ENCODE results near the gene DPH7. TPM values are rescaled to one million over a fixed set of nuclear protein-coding genes. Genes with fewer than 3 reads are reported as not detected.
"Not testable (repeated sequence)": the region's sequence is repeated elsewhere in the genome, so short reads cannot be mapped to it uniquely, and the experiment has no call there.

DPH7 gene
- total RNA-seq, 2 experiments from 2014 or later: 31.9 to 34.2 TPM

GRCh38 chr9:137514691-137515337 is 63.9 kb downstream of the DPH7 start:
- DNase-seq: no peak
- ChIA-PET POLR2A (no interaction called here), CTCF (no interaction called here)

GRCh38 chr9:137513801-137514570 is 64.7 kb downstream of the DPH7 start:
- CTCF ChIA-PET: not testable (repeated sequence)

More at GRCh38 chr9:137514691-137515337, 63.9 kb downstream of the DPH7 start:
- Mint-ChIP-seq H3K27me3 (no peaks in the 10 kb centered on the region), H3K4me3 (no peak overlapping the region), H3K36me3 (ENCODE audit: low read depth) (no peaks in the 10 kb centered on the region), H3K9me3 (no peaks in the 10 kb centered on the region), H3K27ac (no peak overlapping the region), H3K4me1 (peaks cover 4% of the 10 kb centered on the region)

GRCh38 chr9:137513136-137513535 is 65.6 kb downstream of the DPH7 start:
- CTCF ChIA-PET: interaction anchor here (0.6 kb wide), 1 partner anchor 10 kb away, joined by 3 read pairs; no protein-coding TSS in a partner anchor
- H3K27ac Mint-ChIP-seq; POLR2A ChIA-PET; H3K4me3 Mint-ChIP-seq; DNase-seq; H3K36me3 Mint-ChIP-seq (ENCODE audit: low read depth); H3K9me3 Mint-ChIP-seq; H3K27me3 Mint-ChIP-seq; H3K4me1 Mint-ChIP-seq: not testable (repeated sequence)

More at GRCh38 chr9:137513801-137514570, 64.7 kb downstream of the DPH7 start:
- POLR2A ChIA-PET; DNase-seq; H3K27ac Mint-ChIP-seq; H3K4me1 Mint-ChIP-seq; H3K36me3 Mint-ChIP-seq (ENCODE audit: low read depth); H3K9me3 Mint-ChIP-seq; H3K27me3 Mint-ChIP-seq; H3K4me3 Mint-ChIP-seq: not testable (repeated sequence)

GRCh38 chr9:137511758-137512463 is 66.8 kb downstream of the DPH7 start:
- Mint-ChIP-seq H3K9me3 (no peaks in the 10 kb centered on the region), H3K4me1 (peaks cover 4% of the 10 kb centered on the region), H3K27me3 (no peaks in the 10 kb centered on the region), H3K36me3 (ENCODE audit: low read depth) (no peaks in the 10 kb centered on the region), H3K27ac (no peak overlapping the region), H3K4me3 (no peak overlapping the region)
- ChIA-PET POLR2A (no interaction called here), CTCF (no interaction called here)
- DNase-seq: no peak

- H3K27me3 Mint-ChIP-seq; POLR2A ChIA-PET; H3K27ac Mint-ChIP-seq; H3K4me1 Mint-ChIP-seq; CTCF ChIA-PET; DNase-seq; H3K4me3 Mint-ChIP-seq; H3K9me3 Mint-ChIP-seq; H3K36me3 Mint-ChIP-seq (ENCODE audit: low read depth): not testable (repeated sequence)
Measured at GRCh38 chr9:137511126-137511525, 67.6 kb downstream of the DPH7 start.

GRCh38 chr9:137509198-137509597 is 69.5 kb downstream of the DPH7 start:
- no peak overlapping the region for H3K4me3 Mint-ChIP-seq
- ChIA-PET POLR2A (no interaction called here), CTCF (interaction anchor here (0.8 to 1.3 kb wide), 2 partner anchors 26 to 86 kb away, joined by 3 to 5 read pairs; partner anchors contain the start of genes EXD3 and NOXA1)
- H3K36me3 Mint-ChIP-seq (ENCODE audit: low read depth): no peaks in the 10 kb centered on the region
- H3K9me3 Mint-ChIP-seq: no peaks in the 10 kb centered on the region
- no peak overlapping the region for H3K27ac Mint-ChIP-seq
- H3K4me1 Mint-ChIP-seq: peaks cover 4% of the 10 kb centered on the region
- no peaks in the 10 kb centered on the region for H3K27me3 Mint-ChIP-seq
- DNase-seq: no peak

- ChIA-PET POLR2A (no interaction called here), CTCF (no interaction called here)
- DNase-seq: no peak
- Mint-ChIP-seq H3K4me1 (peaks cover 4% of the 10 kb centered on the region), H3K4me3 (no peak overlapping the region), H3K9me3 (peaks cover 4% of the 10 kb centered on the region), H3K36me3 (ENCODE audit: low read depth) (peaks cover 7% of the 10 kb centered on the region), H3K27me3 (no peaks in the 10 kb centered on the region), H3K27ac (no peak overlapping the region)
Measured at GRCh38 chr9:137506702-137507171, 72.0 kb downstream of the DPH7 start.

GRCh38 chr9:137506274-137506673 is 72.5 kb downstream of the DPH7 start:
- Mint-ChIP-seq H3K4me3 (no peak overlapping the region), H3K4me1 (peaks cover 5% of the 10 kb centered on the region), H3K36me3 (ENCODE audit: low read depth) (peaks cover 10% of the 10 kb centered on the region), H3K27ac (no peak overlapping the region), H3K9me3 (peaks cover 7% of the 10 kb centered on the region), H3K27me3 (no peaks in the 10 kb centered on the region)
- ChIA-PET POLR2A (no interaction called here), CTCF (no interaction called here)
- DNase-seq: no peak

- Mint-ChIP-seq H3K9me3 (peaks cover 7% of the 10 kb centered on the region), H3K27ac (no peak overlapping the region), H3K27me3 (no peaks in the 10 kb centered on the region), H3K4me3 (no peak overlapping the region), H3K36me3 (ENCODE audit: low read depth) (peaks cover 10% of the 10 kb centered on the region), H3K4me1 (peaks cover 5% of the 10 kb centered on the region)
- DNase-seq: no peak
- CTCF ChIA-PET: interaction anchor here (0.6 to 1.5 kb wide), 3 partner anchors 29 to 733 kb away, joined by 3 to 5 read pairs (median 4); partner anchors contain the start of genes EXD3 and NOXA1
- POLR2A ChIA-PET: no interaction called here
Measured at GRCh38 chr9:137505421-137506140, 73.1 kb downstream of the DPH7 start.

Other genes with a start within 250 kb of the DPH7 start
- 10 to 100 TPM; 17.9 to 18.1 TPM for gene EXD3, start 155.8 kb downstream of the DPH7 start, total RNA-seq
- under 1 TPM; 0.50 to 0.73 TPM for gene NOXA1, start 155.5 kb downstream of the DPH7 start, total RNA-seq
- not detected for gene ENTPD8, start 137.6 kb downstream of the DPH7 start, total RNA-seq
- 10 to 100 TPM; 29.0 to 31.9 TPM for gene NSMF, start 119.6 kb downstream of the DPH7 start, total RNA-seq
- gene PNPLA7, start 28.5 kb downstream of the DPH7 start, total RNA-seq: 1 to 10 TPM; 4.5 to 5.0 TPM
- gene MRPL41, start 27.0 kb downstream of the DPH7 start, total RNA-seq: 10 to 100 TPM; 51.6 to 52.6 TPM
- 10 to 100 TPM; 24.0 to 25.4 TPM for gene ZMYND19, start 11.6 kb upstream of the DPH7 start, total RNA-seq
- 10 to 100 TPM; 49.8 to 55.9 TPM for gene ARRDC1, start 26.8 kb upstream of the DPH7 start, total RNA-seq
- gene EHMT1, start 40.1 kb upstream of the DPH7 start, total RNA-seq: 10 to 100 TPM; 87.1 to 91.4 TPM